ENCODE results near the gene GAN. TPM values are rescaled to one million over a fixed set of nuclear protein-coding genes. Genes with fewer than 3 reads are reported as not detected.

The GAN gene
- total RNA-seq, 1 experiment from 2014 or later, result 25.4 TPM

GRCh38 chr16:81319221-81319912, 4.6 kb downstream of the GAN start (continued):
- TF ChIP-seq MAX (CRISPR knock-in tag; IDR thresholded peaks at IDR 0.05), result no peak

DNA sequence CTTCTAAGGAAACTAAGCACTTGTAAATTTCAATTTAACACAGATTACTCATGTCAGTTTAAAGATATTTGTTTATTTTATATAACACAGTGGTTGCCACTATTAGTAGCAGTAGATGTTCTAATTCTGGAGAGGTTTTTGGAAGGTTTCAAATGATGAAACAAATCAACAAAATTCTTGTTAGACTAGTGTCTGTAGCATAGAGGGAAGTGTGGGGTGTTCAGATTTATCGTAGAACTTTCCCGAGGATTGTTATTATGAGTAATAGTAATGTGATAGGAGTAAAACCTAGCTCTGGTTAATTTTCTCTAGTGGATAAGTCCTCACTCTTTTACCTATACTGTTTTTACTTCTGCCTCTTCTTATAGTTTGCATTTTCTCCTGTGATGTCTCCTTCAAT, 6.3 kb downstream of the GAN start:
- H3K4me3 Mint-ChIP-seq, result no peak overlapping the region
- DNase-seq (ENCODE audit: low spot score), result no peak
- peaks cover 1% of the 10 kb centered on the region; the same call in 1 of the 2 replicates for H3K27me3 Mint-ChIP-seq (ENCODE audit: low read depth)
- H3K36me3 Mint-ChIP-seq, result no peaks in the 10 kb centered on the region
- no peak overlapping the region for H3K27ac Mint-ChIP-seq
- ChIA-PET POLR2A (no interaction called here), CTCF (no interaction called here)
- no peaks in the 10 kb centered on the region for H3K9me3 Mint-ChIP-seq
- TF ChIP-seq FOXP1 (CRISPR knock-in tag; IDR thresholded peaks at IDR 0.05; ENCODE audit: borderline replicate concordance), result no peak
- no peak for TF ChIP-seq NFATC4 (CRISPR knock-in tag; IDR thresholded peaks at IDR 0.05)
- no peak for TF ChIP-seq EMX1 (CRISPR knock-in tag; IDR thresholded peaks at IDR 0.05)
- TF ChIP-seq ZNF263 (CRISPR knock-in tag; IDR thresholded peaks at IDR 0.05; ENCODE audit: low read depth), result no peak
- TF ChIP-seq ZNF396 (CRISPR knock-in tag; IDR thresholded peaks at IDR 0.05; ENCODE audit: borderline replicate concordance), result no peak
- no peak for TF ChIP-seq E2F5 (CRISPR knock-in tag; IDR thresholded peaks at IDR 0.05)
- TF ChIP-seq, protein P1, sequence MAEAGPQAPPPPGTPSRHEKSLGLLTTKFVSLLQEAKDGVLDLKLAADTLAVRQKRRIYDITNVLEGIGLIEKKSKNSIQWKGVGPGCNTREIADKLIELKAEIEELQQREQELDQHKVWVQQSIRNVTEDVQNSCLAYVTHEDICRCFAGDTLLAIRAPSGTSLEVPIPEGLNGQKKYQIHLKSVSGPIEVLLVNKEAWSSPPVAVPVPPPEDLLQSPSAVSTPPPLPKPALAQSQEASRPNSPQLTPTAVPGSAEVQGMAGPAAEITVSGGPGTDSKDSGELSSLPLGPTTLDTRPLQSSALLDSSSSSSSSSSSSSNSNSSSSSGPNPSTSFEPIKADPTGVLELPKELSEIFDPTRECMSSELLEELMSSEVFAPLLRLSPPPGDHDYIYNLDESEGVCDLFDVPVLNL (CRISPR knock-in tag; IDR thresholded peaks at IDR 0.05; ENCODE audit: borderline replicate concordance, low read depth), result no peak
- no peak for TF ChIP-seq ELF4 (CRISPR knock-in tag; IDR thresholded peaks at IDR 0.05; ENCODE audit: low read depth)
- TF ChIP-seq, protein P2, sequence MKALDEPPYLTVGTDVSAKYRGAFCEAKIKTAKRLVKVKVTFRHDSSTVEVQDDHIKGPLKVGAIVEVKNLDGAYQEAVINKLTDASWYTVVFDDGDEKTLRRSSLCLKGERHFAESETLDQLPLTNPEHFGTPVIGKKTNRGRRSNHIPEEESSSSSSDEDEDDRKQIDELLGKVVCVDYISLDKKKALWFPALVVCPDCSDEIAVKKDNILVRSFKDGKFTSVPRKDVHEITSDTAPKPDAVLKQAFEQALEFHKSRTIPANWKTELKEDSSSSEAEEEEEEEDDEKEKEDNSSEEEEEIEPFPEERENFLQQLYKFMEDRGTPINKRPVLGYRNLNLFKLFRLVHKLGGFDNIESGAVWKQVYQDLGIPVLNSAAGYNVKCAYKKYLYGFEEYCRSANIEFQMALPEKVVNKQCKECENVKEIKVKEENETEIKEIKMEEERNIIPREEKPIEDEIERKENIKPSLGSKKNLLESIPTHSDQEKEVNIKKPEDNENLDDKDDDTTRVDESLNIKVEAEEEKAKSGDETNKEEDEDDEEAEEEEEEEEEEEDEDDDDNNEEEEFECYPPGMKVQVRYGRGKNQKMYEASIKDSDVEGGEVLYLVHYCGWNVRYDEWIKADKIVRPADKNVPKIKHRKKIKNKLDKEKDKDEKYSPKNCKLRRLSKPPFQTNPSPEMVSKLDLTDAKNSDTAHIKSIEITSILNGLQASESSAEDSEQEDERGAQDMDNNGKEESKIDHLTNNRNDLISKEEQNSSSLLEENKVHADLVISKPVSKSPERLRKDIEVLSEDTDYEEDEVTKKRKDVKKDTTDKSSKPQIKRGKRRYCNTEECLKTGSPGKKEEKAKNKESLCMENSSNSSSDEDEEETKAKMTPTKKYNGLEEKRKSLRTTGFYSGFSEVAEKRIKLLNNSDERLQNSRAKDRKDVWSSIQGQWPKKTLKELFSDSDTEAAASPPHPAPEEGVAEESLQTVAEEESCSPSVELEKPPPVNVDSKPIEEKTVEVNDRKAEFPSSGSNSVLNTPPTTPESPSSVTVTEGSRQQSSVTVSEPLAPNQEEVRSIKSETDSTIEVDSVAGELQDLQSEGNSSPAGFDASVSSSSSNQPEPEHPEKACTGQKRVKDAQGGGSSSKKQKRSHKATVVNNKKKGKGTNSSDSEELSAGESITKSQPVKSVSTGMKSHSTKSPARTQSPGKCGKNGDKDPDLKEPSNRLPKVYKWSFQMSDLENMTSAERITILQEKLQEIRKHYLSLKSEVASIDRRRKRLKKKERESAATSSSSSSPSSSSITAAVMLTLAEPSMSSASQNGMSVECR (CRISPR knock-in tag; IDR thresholded peaks at IDR 0.05; ENCODE audit: borderline replicate concordance), result no peak
- TF ChIP-seq GABPB1 (CRISPR knock-in tag; IDR thresholded peaks at IDR 0.05), result no peak
- TF ChIP-seq ZNF121 (CRISPR knock-in tag; IDR thresholded peaks at IDR 0.05), result no peak
- TF ChIP-seq AR (CRISPR knock-in tag; IDR thresholded peaks at IDR 0.05), result no peak
- TF ChIP-seq, protein P3, sequence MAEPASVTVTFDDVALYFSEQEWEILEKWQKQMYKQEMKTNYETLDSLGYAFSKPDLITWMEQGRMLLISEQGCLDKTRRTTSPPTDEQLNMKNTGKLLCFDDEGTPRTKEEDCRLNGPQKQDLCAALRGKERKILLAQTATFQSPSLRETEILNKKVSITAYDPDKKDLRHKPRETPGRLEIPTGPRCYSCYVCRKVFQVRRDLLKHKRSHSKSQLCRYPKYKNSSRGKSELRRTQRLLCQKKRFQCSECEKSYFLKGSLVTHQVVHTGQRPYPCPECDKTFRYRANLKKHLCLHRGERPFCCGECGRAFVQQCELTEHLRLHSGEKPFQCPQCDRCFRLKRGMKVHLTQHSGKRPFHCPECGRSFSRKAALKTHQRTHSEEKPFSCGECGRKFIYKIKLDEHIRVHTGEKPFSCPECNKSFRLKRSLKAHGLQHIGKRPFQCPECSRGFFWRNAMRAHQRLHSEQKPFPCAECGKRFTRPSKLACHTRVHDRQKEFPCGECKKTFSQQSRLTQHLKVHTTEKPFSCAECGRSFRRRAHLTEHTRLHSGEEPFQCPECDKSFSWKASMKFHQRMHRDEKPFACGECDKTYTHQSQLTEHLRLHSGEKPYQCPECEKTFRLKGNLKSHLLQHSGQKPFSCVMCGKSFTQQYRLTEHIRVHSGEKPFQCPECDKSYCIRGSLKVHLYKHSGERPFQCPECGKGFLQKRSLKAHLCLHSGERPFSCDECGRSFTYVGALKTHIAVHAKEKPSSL (CRISPR knock-in tag; conservative IDR thresholded peaks at IDR 0.05), result no peak
- TF ChIP-seq CTCF (IDR thresholded peaks at IDR 0.05), result no peak
- TF ChIP-seq SMAD3 (CRISPR knock-in tag; IDR thresholded peaks at IDR 0.05; ENCODE audit: borderline replicate concordance), result no peak
- TF ChIP-seq ZNF416 (CRISPR knock-in tag; IDR thresholded peaks at IDR 0.05), result no peak
- no peak for TF ChIP-seq ZBTB43 (CRISPR knock-in tag; IDR thresholded peaks at IDR 0.05)
- TF ChIP-seq TEAD1 (CRISPR knock-in tag; IDR thresholded peaks at IDR 0.05), result no peak
- TF ChIP-seq RELA (CRISPR knock-in tag; IDR thresholded peaks at IDR 0.05; ENCODE audit: borderline replicate concordance), result no peak
- no peak for ATAC-seq
- H3K4me1 Mint-ChIP-seq, result peaks cover 14% of the 10 kb centered on the region
